HepG2 (cell line): Measurements from ENCODE around the gene IGLON5. TPM values are rescaled to one million over a fixed set of nuclear protein-coding genes. Genes with fewer than 3 reads are reported as not detected.

Experiments used
- ATF7 ChIP-seq, 2 experiments: fragments of 450-650 bp in 1 of 2; sonication (generic) in 1 of 2; formaldehyde crosslinking in 1 of 2; IDR thresholded peaks; 2 replicates each; pipeline versions ENCODE4 v1.4.0 to v1.6.1; 2016 to 2020; ENCODE audit warnings: antibody characterized with exemption in 1 of 2, mild to moderate bottlenecking in 1 of 2, missing genetic modification reagents in 1 of 2
- CCDC6 ChIP-seq: sonication (generic); formaldehyde crosslinking; IDR thresholded peaks from 2 replicates; pipeline ENCODE4 v1.8.1; 2022; ENCODE audit warnings: mild to moderate bottlenecking, missing genetic modification reagents, moderate library complexity
- FOXJ3 ChIP-seq: sonication (generic); formaldehyde crosslinking; IDR thresholded peaks from 2 replicates; pipeline ENCODE4 v1.4.0; 2020; ENCODE audit warnings: missing genetic modification reagents, mild to moderate bottlenecking, borderline replicate concordance
- FOXK2 ChIP-seq: fragments of 450-650 bp; IDR thresholded peaks from 2 replicates; pipeline ENCODE4 v1.6.1; 2016
- GABPB1 ChIP-seq: IDR thresholded peaks from 2 replicates; pipeline ENCODE4 v1.6.1; 2016; ENCODE audit warnings: mild to moderate bottlenecking, missing genetic modification reagents, moderate library complexity, missing compliant biosample characterization
- GPN1 ChIP-seq: sonication (generic); formaldehyde crosslinking; IDR thresholded peaks from 2 replicates; pipeline ENCODE4 v1.5.1; 2020; ENCODE audit warnings: missing genetic modification reagents, borderline replicate concordance
- HCFC1 ChIP-seq: fragments of 150-350 bp; IDR thresholded peaks from 2 replicates; pipeline ENCODE4 v1.6.1; 2014; ENCODE audit warnings: low read depth, low read length
- HNRNPH1 ChIP-seq: fragments of 200-400 bp; formaldehyde crosslinking; optimal IDR thresholded peaks from 2 replicates; pipeline ENCODE3; 2017; ENCODE audit warnings: mild to moderate bottlenecking, low read depth, low read length
- HNRNPL ChIP-seq: fragments of 200-400 bp; formaldehyde crosslinking; IDR thresholded peaks from 2 replicates; pipeline ENCODE4 v1.6.1; 2017; ENCODE audit warnings: mild to moderate bottlenecking, low read depth, low read length
- IRX3 ChIP-seq: sonication (generic); formaldehyde crosslinking; IDR thresholded peaks from 2 replicates; pipeline ENCODE4 v1.8.1; 2023; ENCODE audit warnings: mild to moderate bottlenecking, low read depth, missing genetic modification reagents, borderline replicate concordance
- MAZ ChIP-seq, 2 experiments: sonication (generic) in 1 of 2; formaldehyde crosslinking in 1 of 2; IDR thresholded peaks; 2 replicates each; pipeline versions ENCODE4 v1.5.0 to v1.6.1; 2012 to 2020; ENCODE audit warnings: low read depth in 2 of 2, mild to moderate bottlenecking in 2 of 2, borderline replicate concordance in 1 of 2, improper control_type of control experiment in 1 of 2, low read length in 1 of 2, missing genetic modification reagents in 1 of 2, moderate library complexity in 1 of 2
- NR1H2 ChIP-seq: sonication (generic); formaldehyde crosslinking; IDR thresholded peaks from 2 replicates; pipeline ENCODE4 v1.8.1; 2022; ENCODE audit warnings: low read depth, missing genetic modification reagents, borderline replicate concordance
- NR3C1 ChIP-seq: sonication (generic); formaldehyde crosslinking; IDR thresholded peaks from 2 replicates; pipeline ENCODE4 v1.4.0; 2020; ENCODE audit warnings: missing genetic modification reagents
- POLR2A ChIP-seq, 2 experiments: IDR thresholded peaks; 2 replicates each; pipeline ENCODE4 v1.6.1; 2011; ENCODE audit warnings: low read depth in 2 of 2, low read length in 2 of 2, mild to moderate bottlenecking in 1 of 2, moderate library complexity in 1 of 2; ENCODE audit not compliant: insufficient read depth in 1 of 2
- PTBP1 ChIP-seq: fragments of 200-400 bp; formaldehyde crosslinking; IDR thresholded peaks from 2 replicates; pipeline ENCODE4 v1.6.1; 2018; ENCODE audit warnings: low read length, low read depth; ENCODE audit not compliant: poor library complexity, severe bottlenecking
- SMARCE1 ChIP-seq: fragments of 450-650 bp; IDR thresholded peaks from 2 replicates; pipeline ENCODE4 v1.6.1; 2017; ENCODE audit warnings: borderline replicate concordance
- TRIM22 ChIP-seq: fragments of 450-650 bp; IDR thresholded peaks from 2 replicates; pipeline ENCODE4 v1.6.1; 2017
- ZBTB42 ChIP-seq: sonication (generic); formaldehyde crosslinking; IDR thresholded peaks from 2 replicates; pipeline ENCODE4 v1.5.0; 2020; ENCODE audit warnings: mild to moderate bottlenecking, missing genetic modification reagents
- ZNF326 ChIP-seq: sonication (generic); formaldehyde crosslinking; IDR thresholded peaks from 2 replicates; pipeline ENCODE4 v1.4.0; 2020; ENCODE audit warnings: missing genetic modification reagents, borderline replicate concordance
- ZNF546 ChIP-seq: sonication (generic); formaldehyde crosslinking; conservative IDR thresholded peaks from 2 replicates; pipeline ENCODE4 v1.8.1; 2023; ENCODE audit warnings: mild to moderate bottlenecking, missing genetic modification reagents
- ZNF615 ChIP-seq: sonication (generic); formaldehyde crosslinking; IDR thresholded peaks from 2 replicates; pipeline ENCODE4 v1.5.0; 2020; ENCODE audit warnings: mild to moderate bottlenecking, missing genetic modification reagents, borderline replicate concordance
- ZSCAN21 ChIP-seq: sonication (generic); formaldehyde crosslinking; IDR thresholded peaks from 2 replicates; pipeline ENCODE4 v1.8.0; 2022; ENCODE audit warnings: mild to moderate bottlenecking, missing genetic modification reagents, moderate library complexity, borderline replicate concordance
- polyA plus RNA-seq, 8 experiments: library from polyadenylated mRNA; depleted of rRNA in 3 of 8; stranded (reverse) in 7 of 8; unstranded in 1 of 8; fragments of >200 nt; fragmentation: Illumina TruSeq in 4 of 8; extraction: Trizol in 4 of 8; gene quantifications; 2 replicates each; pipeline versions ENCODE4 v1.2.1 to v1.2.3, GENCODE V29; 2011 to 2016; ENCODE audit warnings: low read depth in 4 of 8, missing spikeins in 1 of 8, mixed read lengths in 1 of 8; ENCODE audit not compliant: insufficient read depth in 1 of 8
- total RNA-seq, 5 experiments: library from RNA; depleted of rRNA; stranded (reverse); fragments of >200 nt; fragmentation: Illumina TruSeq; extraction: Trizol; gene quantifications; 2 replicates each; pipeline ENCODE4 v1.2.3, GENCODE V29; 2016; ENCODE audit warnings: low read depth in 1 of 5
- TF ChIP-seq, protein P1 (sequence below): sonication (generic); formaldehyde crosslinking; IDR thresholded peaks from 2 replicates; pipeline ENCODE4 v1.4.0; 2020; ENCODE audit warnings: missing genetic modification reagents
- TF ChIP-seq, protein P2 (sequence below): sonication (generic); formaldehyde crosslinking; IDR thresholded peaks from 2 replicates; pipeline ENCODE4 v1.4.0; 2020; ENCODE audit warnings: mild to moderate bottlenecking, missing genetic modification reagents
- TF ChIP-seq, protein P3 (sequence below): sonication (generic); formaldehyde crosslinking; IDR thresholded peaks from 2 replicates; pipeline ENCODE4 v1.5.1; 2020; ENCODE audit warnings: missing genetic modification reagents, mild to moderate bottlenecking, borderline replicate concordance

The IGLON5 gene
- total and polyA plus RNA-seq, 2 of the 13 experiments (the other 11 are each of a cell fraction or from before 2014, with no cell fraction given): 0.04 to 5.7 TPM

- TF ChIP-seq, protein P1, sequence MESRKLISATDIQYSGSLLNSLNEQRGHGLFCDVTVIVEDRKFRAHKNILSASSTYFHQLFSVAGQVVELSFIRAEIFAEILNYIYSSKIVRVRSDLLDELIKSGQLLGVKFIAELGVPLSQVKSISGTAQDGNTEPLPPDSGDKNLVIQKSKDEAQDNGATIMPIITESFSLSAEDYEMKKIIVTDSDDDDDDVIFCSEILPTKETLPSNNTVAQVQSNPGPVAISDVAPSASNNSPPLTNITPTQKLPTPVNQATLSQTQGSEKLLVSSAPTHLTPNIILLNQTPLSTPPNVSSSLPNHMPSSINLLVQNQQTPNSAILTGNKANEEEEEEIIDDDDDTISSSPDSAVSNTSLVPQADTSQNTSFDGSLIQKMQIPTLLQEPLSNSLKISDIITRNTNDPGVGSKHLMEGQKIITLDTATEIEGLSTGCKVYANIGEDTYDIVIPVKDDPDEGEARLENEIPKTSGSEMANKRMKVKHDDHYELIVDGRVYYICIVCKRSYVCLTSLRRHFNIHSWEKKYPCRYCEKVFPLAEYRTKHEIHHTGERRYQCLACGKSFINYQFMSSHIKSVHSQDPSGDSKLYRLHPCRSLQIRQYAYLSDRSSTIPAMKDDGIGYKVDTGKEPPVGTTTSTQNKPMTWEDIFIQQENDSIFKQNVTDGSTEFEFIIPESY (CRISPR knock-in tag): no peak
- TF ChIP-seq IRX3 (CRISPR knock-in tag) (no peak), HNRNPL (peak; percentile 83; the same call in 1 of the 2 replicates), GABPB1 (no peak), SMARCE1 (no peak), ZSCAN21 (no peak; the same call in 1 of the 2 replicates), TRIM22 (no peak), ATF7 (IDR thresholded peaks at IDR 0.05) (no peak), ATF7 (CRISPR knock-in tag; IDR thresholded peaks at IDR 0.05) (no peak), ZNF546 (CRISPR knock-in tag) (no peak), NR3C1 (CRISPR knock-in tag) (no peak), HNRNPH1 (peak; percentile 35), MAZ (IDR thresholded peaks at IDR 0.05; ENCODE audit: borderline replicate concordance, low read depth, low read length) (no peak), MAZ (CRISPR knock-in tag; IDR thresholded peaks at IDR 0.05; ENCODE audit: low read depth) (0 out of 2 replicates have a peak, but pooled peaks have one; percentile 34), CCDC6 (CRISPR knock-in tag) (no peak), NR1H2 (no peak), POLR2A (IDR thresholded peaks at IDR 0.05; ENCODE audit: insufficient read depth in 1 of 2, low read depth in 2 of 2, low read length in 2 of 2) (no peak), GPN1 (CRISPR knock-in tag) (no peak), FOXK2 (no peak), ZNF326 (CRISPR knock-in tag) (no peak), PTBP1 (no peak), HCFC1 (no peak), ZNF615 (CRISPR knock-in tag) (no peak), ZBTB42 (CRISPR knock-in tag) (no peak), FOXJ3 (no peak)
- TF ChIP-seq, protein P2, sequence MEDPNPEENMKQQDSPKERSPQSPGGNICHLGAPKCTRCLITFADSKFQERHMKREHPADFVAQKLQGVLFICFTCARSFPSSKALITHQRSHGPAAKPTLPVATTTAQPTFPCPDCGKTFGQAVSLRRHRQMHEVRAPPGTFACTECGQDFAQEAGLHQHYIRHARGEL (CRISPR knock-in tag): no peak
- TF ChIP-seq, protein P3, sequence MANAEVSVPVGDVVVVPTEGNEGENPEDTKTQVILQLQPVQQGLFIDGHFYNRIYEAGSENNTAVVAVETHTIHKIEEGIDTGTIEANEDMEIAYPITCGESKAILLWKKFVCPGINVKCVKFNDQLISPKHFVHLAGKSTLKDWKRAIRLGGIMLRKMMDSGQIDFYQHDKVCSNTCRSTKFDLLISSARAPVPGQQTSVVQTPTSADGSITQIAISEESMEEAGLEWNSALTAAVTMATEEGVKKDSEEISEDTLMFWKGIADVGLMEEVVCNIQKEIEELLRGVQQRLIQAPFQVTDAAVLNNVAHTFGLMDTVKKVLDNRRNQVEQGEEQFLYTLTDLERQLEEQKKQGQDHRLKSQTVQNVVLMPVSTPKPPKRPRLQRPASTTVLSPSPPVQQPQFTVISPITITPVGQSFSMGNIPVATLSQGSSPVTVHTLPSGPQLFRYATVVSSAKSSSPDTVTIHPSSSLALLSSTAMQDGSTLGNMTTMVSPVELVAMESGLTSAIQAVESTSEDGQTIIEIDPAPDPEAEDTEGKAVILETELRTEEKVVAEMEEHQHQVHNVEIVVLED (CRISPR knock-in tag): 0 out of 2 replicates have a peak, but pooled peaks have one; percentile 30
These were observed 41.4 kb downstream of the IGLON5 start (continued) for GRCh38 chr19:51352783-51353360.
